Kidney (tissue), 14 donors: ENCODE measurements around the gene STYK1. TPM values are rescaled to one million over a fixed set of nuclear protein-coding genes. Genes with fewer than 3 reads are reported as not detected.
A peak's percentile ranks its signal among the peaks of the same experiment; 100 is the strongest.
"Not testable (repeated sequence)": the region's sequence is repeated elsewhere in the genome, so short reads cannot be mapped to it uniquely, and the experiment has no call there.

ENCODE experiments used
- DNase-seq, 5 donors: peaks; one replicate each; pipeline ENCODE4 v3.0.0-alpha.2; 2013 to 2020
- FAIRE-seq: peaks from 2 replicates; lab custom pipeline; 2012; peaks lifted over from hg19 to GRCh38; lab: Jason Lieb, UNC
- H3K27ac ChIP-seq, 2 donors: one replicate each; pipeline ENCODE4 v1.7.0; 2013; ENCODE audit warnings: low read depth in 2 of 2, low read length in 2 of 2, inconsistent platforms in 1 of 2
- H3K27me3 ChIP-seq: one replicate; pipeline ENCODE4 v1.7.1; 2013; ENCODE audit warnings: low read length, inconsistent platforms; ENCODE audit not compliant: control insufficient read depth, insufficient read depth
- H3K36me3 ChIP-seq, 3 donors: one replicate each; pipeline versions ENCODE4 v1.7.0 to v1.7.1; 2013; ENCODE audit warnings: low read length in 3 of 3, control low read depth in 1 of 3, inconsistent platforms in 1 of 3; ENCODE audit not compliant: insufficient read depth in 3 of 3, control insufficient read depth in 2 of 3
- H3K4me1 ChIP-seq, 3 donors: one replicate each; pipeline versions ENCODE4 v1.7.0 to v1.7.1; 2013; ENCODE audit warnings: low read length in 3 of 3, inconsistent platforms in 1 of 3, low read depth in 1 of 3; ENCODE audit not compliant: control insufficient read depth in 2 of 3, insufficient read depth in 2 of 3
- H3K4me3 ChIP-seq, 3 donors: one replicate each; pipeline versions ENCODE4 v1.7.0 to v1.8.1; 2013; ENCODE audit warnings: low read length in 3 of 3, control low read depth in 1 of 3, inconsistent platforms in 1 of 3
- H3K9ac ChIP-seq, 3 donors: one replicate each; pipeline versions ENCODE4 v1.7.0 to v1.7.1; 2013; ENCODE audit warnings: low read length in 3 of 3, control low read depth in 1 of 3, inconsistent platforms in 1 of 3
- H3K9me3 ChIP-seq, 3 donors: one replicate each; pipeline versions ENCODE4 v1.7.0 to v1.7.1; 2013; ENCODE audit warnings: low read length in 3 of 3, control low read depth in 1 of 3, inconsistent platforms in 1 of 3; ENCODE audit not compliant: control insufficient read depth in 2 of 3, insufficient read depth in 1 of 3
- intact Hi-C: fragments of 100-400 bp; cut with DNase I; formaldehyde crosslinking; loops from one replicate; pipeline ENCODE4 v1.11.1; 2022
- polyA plus RNA-seq: library from polyadenylated mRNA; stranded (reverse); fragments of 350-450 nt; fragmentation: Illumina TruSeq; extraction: RNeasy Lipid Tissue Mini Kit (QIAGEN cat#74804); gene quantifications from one replicate; pipeline ENCODE4 v1.2.3, GENCODE V29; 2014; ENCODE audit warnings: low read depth, low replicate concordance; ENCODE audit not compliant: insufficient read depth
- total RNA-seq: library from RNA; stranded (reverse); fragmentation: NEBNext Ultra II Directional; extraction: Animal tissue kit (Norgen Biotek cat#: 25700); gene quantifications from one replicate; pipeline ENCODE4 v1.2.1, GENCODE V29; 2021
- TF ChIP-seq, protein P1 (sequence below): IDR thresholded peaks from 3 replicates; pipeline ENCODE4 v1.5.1; 2012; ENCODE audit warnings: mild to moderate bottlenecking, moderate library complexity, borderline replicate concordance; ENCODE audit not compliant: insufficient read depth; ENCODE audit errors: extremely low read depth
- donor health status: control.
- donor health status: control.
- donor health status: control.
- donor health status: control.
- donor health status: control.
- donor health status: DM: yes; HTN: yes; CAD: no.
- donor health status: Normal renal cell carcinoma (clear cell type).

STYK1 gene
- total and polyA plus RNA-seq, 2 donors from 2014 or later, result 0.58 to 1.6 TPM

DNA sequence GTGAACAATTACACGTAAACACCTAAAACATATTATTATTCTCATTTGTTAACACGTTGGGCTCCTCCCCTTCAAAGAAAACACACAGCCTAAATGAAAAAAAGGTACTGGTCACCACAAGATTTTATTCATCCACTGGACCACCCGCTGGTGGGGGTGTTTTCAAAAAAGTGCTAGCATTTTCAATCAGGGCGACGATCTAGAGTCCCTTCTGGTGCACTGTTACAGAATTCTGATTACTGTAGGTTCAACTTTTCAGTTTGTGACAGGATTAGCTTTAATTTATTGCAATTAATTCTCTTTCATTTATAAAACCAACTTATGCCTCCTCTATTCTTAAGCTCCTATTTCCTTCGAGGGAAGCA is 60.9 kb downstream of the STYK1 start:
- H3K27me3 ChIP-seq, result no peaks in the 10 kb centered on the region
- peak overlapping the region; percentile 50 to 99 (median 86) for H3K9ac ChIP-seq
- H3K36me3 ChIP-seq, result peaks cover 0 to 5% (median 3%) of the 10 kb centered on the region in 3 donors
- H3K27ac ChIP-seq, result peak overlapping the region; percentile 68 to 73
- H3K4me1 ChIP-seq, result peaks cover 0 to 7% (median 6%) of the 10 kb centered on the region in 3 donors
- intact Hi-C loops, result no loop called here
- peak overlapping the region; percentile 95 to 99 (median 97) for H3K4me3 ChIP-seq
- TF ChIP-seq, protein P1, sequence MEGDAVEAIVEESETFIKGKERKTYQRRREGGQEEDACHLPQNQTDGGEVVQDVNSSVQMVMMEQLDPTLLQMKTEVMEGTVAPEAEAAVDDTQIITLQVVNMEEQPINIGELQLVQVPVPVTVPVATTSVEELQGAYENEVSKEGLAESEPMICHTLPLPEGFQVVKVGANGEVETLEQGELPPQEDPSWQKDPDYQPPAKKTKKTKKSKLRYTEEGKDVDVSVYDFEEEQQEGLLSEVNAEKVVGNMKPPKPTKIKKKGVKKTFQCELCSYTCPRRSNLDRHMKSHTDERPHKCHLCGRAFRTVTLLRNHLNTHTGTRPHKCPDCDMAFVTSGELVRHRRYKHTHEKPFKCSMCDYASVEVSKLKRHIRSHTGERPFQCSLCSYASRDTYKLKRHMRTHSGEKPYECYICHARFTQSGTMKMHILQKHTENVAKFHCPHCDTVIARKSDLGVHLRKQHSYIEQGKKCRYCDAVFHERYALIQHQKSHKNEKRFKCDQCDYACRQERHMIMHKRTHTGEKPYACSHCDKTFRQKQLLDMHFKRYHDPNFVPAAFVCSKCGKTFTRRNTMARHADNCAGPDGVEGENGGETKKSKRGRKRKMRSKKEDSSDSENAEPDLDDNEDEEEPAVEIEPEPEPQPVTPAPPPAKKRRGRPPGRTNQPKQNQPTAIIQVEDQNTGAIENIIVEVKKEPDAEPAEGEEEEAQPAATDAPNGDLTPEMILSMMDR, result no peak
- DNase-seq (peak in 2 of 5 donors; percentile 41 to 42), FAIRE-seq (no peak)
- no peaks in the 10 kb centered on the region for H3K9me3 ChIP-seq

- Histone ChIP-seq H3K27me3 (no peaks in the 10 kb centered on the region), H3K36me3 (peaks cover 2 to 10% (median 8%) of the 10 kb centered on the region in 3 donors), H3K9ac (no peak overlapping the region), H3K27ac (no peak overlapping the region), H3K9me3 (no peaks in the 10 kb centered on the region), H3K4me3 (peak overlapping the region in 2 of 3 donors; percentile 20 to 95), H3K4me1 (peaks cover 0 to 7% (median 6%) of the 10 kb centered on the region in 3 donors)
- TF ChIP-seq, protein P1, result no peak
- intact Hi-C loops, result no loop called here
- no peak for FAIRE-seq
- no peak for DNase-seq
These were observed 61.7 kb downstream of the STYK1 start for GRCh38 chr12:10612110-10612509.

DNA sequence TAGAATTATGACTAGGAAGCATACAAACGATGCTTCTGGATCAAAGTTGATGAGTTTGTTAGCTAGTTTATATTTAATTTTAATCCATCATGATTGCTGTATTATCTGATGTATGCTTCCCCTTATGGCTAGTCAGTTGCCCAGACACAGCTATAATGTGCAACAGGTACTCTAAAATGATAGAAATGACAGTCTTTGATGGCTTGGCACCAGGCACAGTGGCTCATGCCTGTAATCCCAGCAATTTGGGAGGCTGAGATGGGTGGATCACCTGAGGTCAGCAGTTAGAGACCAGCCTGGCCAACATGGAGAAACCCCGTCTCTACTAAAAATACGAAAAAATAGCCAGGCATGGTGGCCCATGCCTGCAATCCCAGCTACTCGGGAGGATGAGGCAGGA is 62.6 kb downstream of the STYK1 start:
- H3K9ac ChIP-seq, H3K9me3 ChIP-seq, FAIRE-seq, H3K4me3 ChIP-seq, H3K27me3 ChIP-seq, H3K27ac ChIP-seq, intact Hi-C loops, DNase-seq, H3K4me1 ChIP-seq: not testable (repeated sequence)
- peaks cover 2 to 15% (median 8%) of the 10 kb centered on the region in 3 donors for H3K36me3 ChIP-seq

DNA sequence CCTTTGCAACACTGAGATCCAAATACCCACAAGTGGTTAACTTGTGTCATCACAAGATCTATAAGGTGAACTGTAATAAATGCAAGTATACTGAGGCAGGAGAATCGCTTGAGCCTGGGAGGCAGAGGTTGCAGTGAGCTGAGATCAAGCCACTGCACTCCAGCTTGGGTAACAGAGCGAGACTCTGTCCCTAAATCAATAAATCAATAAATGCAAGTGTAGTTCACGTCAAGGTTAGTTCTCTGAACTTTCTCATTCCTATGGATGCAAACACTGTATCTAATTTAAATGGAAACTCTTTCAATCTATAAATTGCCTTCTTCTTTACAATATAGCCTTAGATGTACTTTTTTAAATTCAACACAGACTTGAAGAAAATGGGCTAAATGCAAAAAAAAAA is 63.7 kb downstream of the STYK1 start:
- Histone ChIP-seq H3K4me3 (no peak overlapping the region), H3K36me3 (peaks cover 2 to 15% (median 8%) of the 10 kb centered on the region in 3 donors), H3K4me1 (peaks cover 0 to 7% (median 6%) of the 10 kb centered on the region in 3 donors), H3K9me3 (no peaks in the 10 kb centered on the region), H3K27me3 (no peaks in the 10 kb centered on the region), H3K9ac (no peak overlapping the region), H3K27ac (no peak overlapping the region)
- TF ChIP-seq, protein P1, result no peak
- DNase-seq (no peak), FAIRE-seq (no peak)
- intact Hi-C loops, result no loop called here
